ENCODE data around the gene KCNA4. TPM values are rescaled to one million over a fixed set of nuclear protein-coding genes. Genes with fewer than 3 reads are reported as not detected.

Gene KCNA4
- total RNA-seq, 1 donor from 2014 or later, result not detected

- no peaks in the 10 kb centered on the region for H3K4me1 Mint-ChIP-seq (ENCODE audit: low read depth, unreplicated experiment)
Measured at GRCh38 chr11:29963796-29964195, 53.0 kb downstream of the KCNA4 start.

GRCh38 chr11:29963036-29963435, 53.8 kb downstream of the KCNA4 start:
- H3K4me1 Mint-ChIP-seq (ENCODE audit: low read depth, unreplicated experiment), result no peaks in the 10 kb centered on the region
- H3K36me3 Mint-ChIP-seq (ENCODE audit: unreplicated experiment), result no peaks in the 10 kb centered on the region
- no peak for DNase-seq
- H3K4me3 Mint-ChIP-seq (ENCODE audit: unreplicated experiment), result no peak overlapping the region
- no peak overlapping the region for H3K27ac Mint-ChIP-seq (ENCODE audit: unreplicated experiment)
- no peak for TF ChIP-seq CTCF (IDR thresholded peaks at IDR 0.05; ENCODE audit: partially characterized antibody, unreplicated experiment)
- H3K27me3 Mint-ChIP-seq (ENCODE audit: unreplicated experiment), result no peaks in the 10 kb centered on the region
- peaks cover 3% of the 10 kb centered on the region for H3K9me3 Mint-ChIP-seq (ENCODE audit: unreplicated experiment)

More at GRCh38 chr11:29963796-29964195, 53.0 kb downstream of the KCNA4 start:
- no peaks in the 10 kb centered on the region for H3K36me3 Mint-ChIP-seq (ENCODE audit: unreplicated experiment)
- no peak overlapping the region for H3K27ac Mint-ChIP-seq (ENCODE audit: unreplicated experiment)
- H3K4me3 Mint-ChIP-seq (ENCODE audit: unreplicated experiment), result no peak overlapping the region
- H3K9me3 Mint-ChIP-seq (ENCODE audit: unreplicated experiment), result peaks cover 3% of the 10 kb centered on the region
- TF ChIP-seq CTCF (IDR thresholded peaks at IDR 0.05; ENCODE audit: partially characterized antibody, unreplicated experiment), result no peak
- no peaks in the 10 kb centered on the region for H3K27me3 Mint-ChIP-seq (ENCODE audit: unreplicated experiment)
- no peak for DNase-seq

GRCh38 chr11:29962243-29962642, 54.6 kb downstream of the KCNA4 start:
- Mint-ChIP-seq H3K27me3 (ENCODE audit: unreplicated experiment) (no peaks in the 10 kb centered on the region), H3K27ac (ENCODE audit: unreplicated experiment) (no peak overlapping the region), H3K4me3 (ENCODE audit: unreplicated experiment) (no peak overlapping the region), H3K9me3 (ENCODE audit: unreplicated experiment) (peaks cover 3% of the 10 kb centered on the region), H3K36me3 (ENCODE audit: unreplicated experiment) (no peaks in the 10 kb centered on the region), H3K4me1 (ENCODE audit: low read depth, unreplicated experiment) (no peaks in the 10 kb centered on the region)
- peak; percentile 78 for TF ChIP-seq CTCF (IDR thresholded peaks at IDR 0.05; ENCODE audit: partially characterized antibody, unreplicated experiment)
- peak; percentile 58 for DNase-seq

Other genes starting within 250 kb of the KCNA4 start
- not detected for gene FSHB, start 214.0 kb upstream of the KCNA4 start, total RNA-seq (ENCODE audit: unreplicated experiment)

Measured in glutamatergic neuron (in vitro differentiated cells).